ENCODE measurements around the gene ZNF525. TPM values are rescaled to one million over a fixed set of nuclear protein-coding genes. Genes with fewer than 3 reads are reported as not detected.

Gene ZNF525
- total and polyA plus RNA-seq, 9 of the 15 experiments (the other 6 are each of a cell fraction or from before 2014, with no cell fraction given): 1.5 to 12.0 (median 6.7) TPM

GRCh38 chr19:53394974-53395839, 29.7 kb downstream of the ZNF525 start, which contains the start of gene ZNF765 (continued):
- TF ChIP-seq MBD1 (CRISPR knock-in tag; IDR thresholded peaks at IDR 0.05): no peak
- no peak for TF ChIP-seq ZNF274 (IDR thresholded peaks at IDR 0.05; ENCODE audit: borderline replicate concordance, low read depth, low read length)
- TF ChIP-seq GATAD2A (IDR thresholded peaks at IDR 0.05): no peak
- no peak for TF ChIP-seq MECOM (CRISPR knock-in tag; IDR thresholded peaks at IDR 0.05)
- TF ChIP-seq TSHZ1 (CRISPR knock-in tag; IDR thresholded peaks at IDR 0.05): no peak
- no peak for TF ChIP-seq ZNF780A (CRISPR knock-in tag; IDR thresholded peaks at IDR 0.05)
- TF ChIP-seq STAG1 (CRISPR knock-in tag; IDR thresholded peaks at IDR 0.05; ENCODE audit: borderline replicate concordance): no peak
- no peak for TF ChIP-seq MYC (IDR thresholded peaks at IDR 0.05; ENCODE audit: low read depth, low read length)
- peak; percentile 43; the same call in 1 of the 2 replicates for TF ChIP-seq MYC (CRISPR knock-in tag; IDR thresholded peaks at IDR 0.05; ENCODE audit: borderline replicate concordance, low read depth)
- TF ChIP-seq TSC22D4 (tag; IDR thresholded peaks at IDR 0.05): no peak
- no peak for TF ChIP-seq CHD1 (IDR thresholded peaks at IDR 0.05; ENCODE audit: low read length)
- TF ChIP-seq ELF4 (CRISPR knock-in tag; IDR thresholded peaks at IDR 0.05): peak; percentile 67
- no peak for TF ChIP-seq GABPB1 (CRISPR knock-in tag; IDR thresholded peaks at IDR 0.05)
- no peak for TF ChIP-seq ZNF778 (CRISPR knock-in tag; IDR thresholded peaks at IDR 0.05)
- peak; percentile 58 for TF ChIP-seq POU5F1 (IDR thresholded peaks at IDR 0.05; ENCODE audit: borderline replicate concordance, low read depth, low read length, partially characterized antibody)
- TF ChIP-seq HDAC3 (IDR thresholded peaks at IDR 0.05; ENCODE audit: borderline replicate concordance, partially characterized antibody): no peak
- no peak for TF ChIP-seq ZFP30 (CRISPR knock-in tag; IDR thresholded peaks at IDR 0.05; ENCODE audit: borderline replicate concordance)
- peak; percentile 97 for TF ChIP-seq ELF2 (CRISPR knock-in tag; IDR thresholded peaks at IDR 0.05)
- no peak for TF ChIP-seq ZBTB17 (CRISPR knock-in tag; IDR thresholded peaks at IDR 0.05)
- TF ChIP-seq TAL1 (IDR thresholded peaks at IDR 0.05): no peak
- no peak for TF ChIP-seq MEF2D (tag; conservative IDR thresholded peaks at IDR 0.05; ENCODE audit: low read depth)

All from K562 (cell line).